ENCODE results near the gene LRFN4. TPM values are rescaled to one million over a fixed set of nuclear protein-coding genes. Genes with fewer than 3 reads are reported as not detected.

Gene LRFN4
- total and polyA plus RNA-seq, 2 of the 13 experiments (the other 11 are each of a cell fraction or from before 2014, with no cell fraction given), result 1.3 to 6.8 TPM

DNA sequence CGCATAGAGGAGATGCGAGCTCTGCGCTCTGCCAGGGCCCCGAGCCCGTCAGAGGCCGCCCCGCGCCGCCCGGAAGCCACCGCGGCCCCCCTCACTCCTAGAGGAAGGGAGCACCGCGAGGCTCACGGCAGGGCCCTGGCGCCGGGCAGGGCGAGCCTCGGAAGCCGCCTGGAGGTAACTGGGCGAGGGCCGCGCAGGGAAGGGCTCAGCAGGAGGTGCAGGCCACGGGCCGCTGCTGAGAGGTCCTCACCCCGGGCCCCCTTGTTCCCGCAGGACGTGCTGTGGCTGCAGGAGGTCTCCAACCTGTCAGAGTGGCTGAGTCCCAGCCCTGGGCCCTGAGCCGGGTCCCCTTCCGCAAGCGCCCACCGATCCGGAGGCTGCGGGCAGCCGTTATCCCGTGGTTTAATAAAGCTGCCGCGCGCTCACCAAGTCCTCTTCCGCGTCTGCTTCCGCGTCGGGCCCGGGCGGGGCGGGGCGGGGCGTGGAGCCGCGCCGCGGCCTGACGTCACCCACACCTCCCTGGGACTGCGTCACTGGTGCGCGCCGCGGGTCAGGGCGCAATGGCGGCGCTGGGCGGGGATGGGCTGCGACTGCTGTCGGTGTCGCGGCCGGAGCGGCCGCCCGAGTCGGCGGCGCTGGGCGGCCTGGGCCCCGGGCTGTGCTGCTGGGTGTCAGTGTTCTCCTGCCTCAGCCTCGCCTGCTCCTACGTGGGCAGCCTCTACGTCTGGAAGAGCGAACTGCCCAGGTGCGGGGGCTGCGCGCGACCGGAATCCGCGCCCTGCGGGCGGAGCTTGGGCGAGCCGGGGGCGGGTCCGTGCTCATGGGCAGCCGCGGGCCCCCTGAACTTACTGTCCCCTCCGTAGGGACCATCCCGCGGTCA is 13.7 kb upstream of the LRFN4 start, which contains the start of gene RCE1 (continued):
- TF ChIP-seq, protein P1, sequence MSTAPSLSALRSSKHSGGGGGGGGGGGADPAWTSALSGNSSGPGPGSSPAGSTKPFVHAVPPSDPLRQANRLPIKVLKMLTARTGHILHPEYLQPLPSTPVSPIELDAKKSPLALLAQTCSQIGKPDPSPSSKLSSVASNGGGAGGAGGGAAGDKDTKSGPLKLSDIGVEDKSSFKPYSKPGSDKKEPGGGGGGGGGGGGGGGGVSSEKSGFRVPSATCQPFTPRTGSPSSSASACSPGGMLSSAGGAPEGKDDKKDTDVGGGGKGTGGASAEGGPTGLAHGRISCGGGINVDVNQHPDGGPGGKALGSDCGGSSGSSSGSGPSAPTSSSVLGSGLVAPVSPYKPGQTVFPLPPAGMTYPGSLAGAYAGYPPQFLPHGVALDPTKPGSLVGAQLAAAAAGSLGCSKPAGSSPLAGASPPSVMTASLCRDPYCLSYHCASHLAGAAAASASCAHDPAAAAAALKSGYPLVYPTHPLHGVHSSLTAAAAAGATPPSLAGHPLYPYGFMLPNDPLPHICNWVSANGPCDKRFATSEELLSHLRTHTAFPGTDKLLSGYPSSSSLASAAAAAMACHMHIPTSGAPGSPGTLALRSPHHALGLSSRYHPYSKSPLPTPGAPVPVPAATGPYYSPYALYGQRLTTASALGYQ (CRISPR knock-in tag; IDR thresholded peaks at IDR 0.05), result 0 out of 2 replicates have a peak, but pooled peaks have one; percentile 26
- TF ChIP-seq RBM39 (IDR thresholded peaks at IDR 0.05; ENCODE audit: low read depth, low read length, poor library complexity, severe bottlenecking) (peak; percentile 63), NR1H2 (CRISPR knock-in tag; IDR thresholded peaks at IDR 0.05; ENCODE audit: borderline replicate concordance, low read depth) (no peak), ZNF225 (CRISPR knock-in tag; IDR thresholded peaks at IDR 0.05) (no peak; the same call in 1 of the 2 replicates), TEAD2 (CRISPR knock-in tag; IDR thresholded peaks at IDR 0.05) (no peak), ZNF549 (CRISPR knock-in tag; IDR thresholded peaks at IDR 0.05) (no peak), POGK (CRISPR knock-in tag; conservative IDR thresholded peaks at IDR 0.05) (peak; percentile 60; the same call in 1 of the 2 replicates), FOXP1 (IDR thresholded peaks at IDR 0.05) (no peak), FOXP1 (CRISPR knock-in tag; IDR thresholded peaks at IDR 0.05) (no peak), ZSCAN25 (CRISPR knock-in tag; IDR thresholded peaks at IDR 0.05) (no peak), MAFK (conservative IDR thresholded peaks at IDR 0.05 in 1 of 2, IDR thresholded peaks at IDR 0.05 in 1 of 2; ENCODE audit: low read length in 2 of 2) (no peak), ZNF350 (CRISPR knock-in tag; IDR thresholded peaks at IDR 0.05; ENCODE audit: borderline replicate concordance, low read depth) (no peak), HNF4A (CRISPR knock-in tag; IDR thresholded peaks at IDR 0.05) (no peak), SP140L (CRISPR knock-in tag; IDR thresholded peaks at IDR 0.05; ENCODE audit: borderline replicate concordance) (no peak), ZMYM3 (CRISPR knock-in tag; IDR thresholded peaks at IDR 0.05) (no peak), TARDBP (CRISPR knock-in tag; IDR thresholded peaks at IDR 0.05) (peak; percentile 56; the same call in 1 of the 2 replicates)
- TF ChIP-seq, protein P2, sequence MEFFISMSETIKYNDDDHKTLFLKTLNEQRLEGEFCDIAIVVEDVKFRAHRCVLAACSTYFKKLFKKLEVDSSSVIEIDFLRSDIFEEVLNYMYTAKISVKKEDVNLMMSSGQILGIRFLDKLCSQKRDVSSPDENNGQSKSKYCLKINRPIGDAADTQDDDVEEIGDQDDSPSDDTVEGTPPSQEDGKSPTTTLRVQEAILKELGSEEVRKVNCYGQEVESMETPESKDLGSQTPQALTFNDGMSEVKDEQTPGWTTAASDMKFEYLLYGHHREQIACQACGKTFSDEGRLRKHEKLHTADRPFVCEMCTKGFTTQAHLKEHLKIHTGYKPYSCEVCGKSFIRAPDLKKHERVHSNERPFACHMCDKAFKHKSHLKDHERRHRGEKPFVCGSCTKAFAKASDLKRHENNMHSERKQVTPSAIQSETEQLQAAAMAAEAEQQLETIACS (CRISPR knock-in tag; IDR thresholded peaks at IDR 0.05), result peak; percentile 75
- TF ChIP-seq, protein P3, sequence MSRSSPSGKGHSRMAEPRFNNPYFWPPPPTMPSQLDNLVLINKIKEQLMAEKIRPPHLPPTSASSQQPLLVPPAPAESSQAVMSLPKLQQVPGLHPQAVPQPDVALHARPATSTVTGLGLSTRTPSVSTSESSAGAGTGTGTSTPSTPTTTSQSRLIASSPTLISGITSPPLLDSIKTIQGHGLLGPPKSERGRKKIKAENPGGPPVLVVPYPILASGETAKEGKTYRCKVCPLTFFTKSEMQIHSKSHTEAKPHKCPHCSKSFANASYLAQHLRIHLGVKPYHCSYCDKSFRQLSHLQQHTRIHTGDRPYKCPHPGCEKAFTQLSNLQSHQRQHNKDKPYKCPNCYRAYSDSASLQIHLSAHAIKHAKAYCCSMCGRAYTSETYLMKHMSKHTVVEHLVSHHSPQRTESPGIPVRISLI (CRISPR knock-in tag; IDR thresholded peaks at IDR 0.05; ENCODE audit: borderline replicate concordance), result no peak
- TF ChIP-seq, protein P4, sequence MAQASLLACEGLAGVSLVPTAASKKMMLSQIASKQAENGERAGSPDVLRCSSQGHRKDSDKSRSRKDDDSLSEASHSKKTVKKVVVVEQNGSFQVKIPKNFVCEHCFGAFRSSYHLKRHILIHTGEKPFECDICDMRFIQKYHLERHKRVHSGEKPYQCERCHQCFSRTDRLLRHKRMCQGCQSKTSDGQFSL (CRISPR knock-in tag; IDR thresholded peaks at IDR 0.05), result no peak
- TF ChIP-seq, protein P5, sequence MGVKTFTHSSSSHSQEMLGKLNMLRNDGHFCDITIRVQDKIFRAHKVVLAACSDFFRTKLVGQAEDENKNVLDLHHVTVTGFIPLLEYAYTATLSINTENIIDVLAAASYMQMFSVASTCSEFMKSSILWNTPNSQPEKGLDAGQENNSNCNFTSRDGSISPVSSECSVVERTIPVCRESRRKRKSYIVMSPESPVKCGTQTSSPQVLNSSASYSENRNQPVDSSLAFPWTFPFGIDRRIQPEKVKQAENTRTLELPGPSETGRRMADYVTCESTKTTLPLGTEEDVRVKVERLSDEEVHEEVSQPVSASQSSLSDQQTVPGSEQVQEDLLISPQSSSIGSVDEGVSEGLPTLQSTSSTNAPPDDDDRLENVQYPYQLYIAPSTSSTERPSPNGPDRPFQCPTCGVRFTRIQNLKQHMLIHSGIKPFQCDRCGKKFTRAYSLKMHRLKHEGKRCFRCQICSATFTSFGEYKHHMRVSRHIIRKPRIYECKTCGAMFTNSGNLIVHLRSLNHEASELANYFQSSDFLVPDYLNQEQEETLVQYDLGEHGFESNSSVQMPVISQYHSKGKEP (CRISPR knock-in tag; IDR thresholded peaks at IDR 0.05), result no peak; the same call in 1 of the 2 replicates
